Neural progenitor cell (in vitro differentiated cells): Measurements from ENCODE around the gene TCF4. TPM values are rescaled to one million over a fixed set of nuclear protein-coding genes. Genes with fewer than 3 reads are reported as not detected.

Experiments used
- DNase-seq: peaks from one replicate; pipeline ENCODE4 v3.0.0-alpha.2; 2016; ENCODE audit warnings: low spot score
- H2AFZ ChIP-seq: fragments of 200-600 bp; sonication (generic); replicated peaks from 2 replicates; pipeline ENCODE4 v1.6.1; 2016; ENCODE audit warnings: antibody characterized with exemption
- H3F3A ChIP-seq: fragments of 200-600 bp; sonication (generic); 2 replicates; pipeline ENCODE4 v1.6.1; 2016; ENCODE audit warnings: antibody characterized with exemption, low read depth
- H3K27ac ChIP-seq: fragments of 200-600 bp; sonication (generic); 2 replicates; pipeline ENCODE4 v1.5.1; 2016; ENCODE audit warnings: mild to moderate bottlenecking
- H3K27me3 ChIP-seq: fragments of 200-600 bp; sonication (generic); 2 replicates; pipeline ENCODE4 v1.6.1; 2016; ENCODE audit warnings: mild to moderate bottlenecking, moderate library complexity
- H3K36me3 ChIP-seq: fragments of 200-600 bp; sonication (generic); 2 replicates; pipeline ENCODE4 v1.5.1; 2016
- H3K4me1 ChIP-seq: fragments of 200-600 bp; sonication (generic); 2 replicates; pipeline ENCODE4 v1.6.1; 2016; ENCODE audit warnings: mixed run types
- H3K4me2 ChIP-seq: fragments of 200-600 bp; sonication (generic); 2 replicates; pipeline ENCODE4 v1.6.1; 2016
- H3K4me3 ChIP-seq: fragments of 200-600 bp; sonication (generic); 2 replicates; pipeline ENCODE4 v1.5.1; 2016
- H3K79me2 ChIP-seq: fragments of 200-600 bp; sonication (generic); 2 replicates; pipeline ENCODE4 v1.6.1; 2016; ENCODE audit warnings: low read depth
- H3K9ac ChIP-seq: fragments of 200-600 bp; sonication (generic); 2 replicates; pipeline ENCODE4 v1.6.1; 2016
- H3K9me3 ChIP-seq: fragments of 200-600 bp; sonication (generic); 2 replicates; pipeline ENCODE4 v1.5.1; 2016; ENCODE audit warnings: low read depth
- H4K20me1 ChIP-seq: fragments of 200-600 bp; sonication (generic); 2 replicates; pipeline ENCODE4 v1.6.1; 2016; ENCODE audit warnings: low read depth
- H3K27ac Mint-ChIP-seq: 3 replicates; pipeline ENCODE4 v1.8.0; 2021; ENCODE audit warnings: mixed read lengths
- H3K27me3 Mint-ChIP-seq: 2 replicates; pipeline ENCODE4 v1.8.0; 2022; ENCODE audit warnings: low read depth, mild to moderate bottlenecking, inconsistent platforms, moderate library complexity, mixed read lengths; ENCODE audit not compliant: insufficient read depth
- H3K36me3 Mint-ChIP-seq: 3 replicates; pipeline ENCODE4 v1.8.0; 2021; ENCODE audit warnings: mixed read lengths
- H3K4me1 Mint-ChIP-seq: 3 replicates; pipeline ENCODE4 v1.8.0; 2021; ENCODE audit warnings: mixed read lengths
- H3K4me3 Mint-ChIP-seq: 3 replicates; pipeline ENCODE4 v1.8.0; 2021; ENCODE audit warnings: mild to moderate bottlenecking, moderate library complexity, mixed read lengths
- H3K9me3 Mint-ChIP-seq: 3 replicates; pipeline ENCODE4 v1.8.0; 2020; ENCODE audit warnings: mixed read lengths
- CTCF ChIP-seq: fragments of 200-600 bp; sonication (generic); IDR thresholded peaks from 2 replicates; pipeline ENCODE4 v1.5.1; 2017; ENCODE audit warnings: antibody characterized with exemption, mild to moderate bottlenecking
- EZH2 ChIP-seq: fragments of 200-600 bp; sonication (generic); IDR thresholded peaks from 2 replicates; pipeline ENCODE4 v1.6.1; 2017; ENCODE audit warnings: antibody characterized with exemption, mild to moderate bottlenecking, moderate library complexity
- EZH2phosphoT487 ChIP-seq: fragments of 200-600 bp; sonication (generic); IDR thresholded peaks from 2 replicates; pipeline ENCODE4 v1.6.1; 2017; ENCODE audit warnings: antibody characterized with exemption
- total RNA-seq: library from RNA; depleted of rRNA; stranded (reverse); fragments of >200 nt; gene quantifications from 2 replicates; pipeline ENCODE4 v1.2.3, GENCODE V29; 2015; ENCODE audit warnings: low replicate concordance

TCF4 gene
- total RNA-seq, 1 donor from 2014 or later = 161 TPM

GRCh38 chr18:55365342-55365741 is 222.7 kb downstream of the TCF4 start:
- H3K79me2 ChIP-seq = peaks cover 89% of the 10 kb centered on the region
- H3K36me3 Mint-ChIP-seq = peaks cover 20% of the 10 kb centered on the region

GRCh38 chr18:55362303-55362702 is 225.7 kb downstream of the TCF4 start:
- peaks cover 77% of the 10 kb centered on the region for H3K79me2 ChIP-seq

More at GRCh38 chr18:55365342-55365741, 222.7 kb downstream of the TCF4 start:
- Histone ChIP-seq H3K9ac (no peak overlapping the region), H4K20me1 (peaks cover 58% of the 10 kb centered on the region), H3K9me3 (no peaks in the 10 kb centered on the region), H3K4me1 (no peaks in the 10 kb centered on the region), H2AFZ (no peak overlapping the region), H3K4me2 (no peak overlapping the region), H3F3A (no peaks in the 10 kb centered on the region), H3K4me3 (no peak overlapping the region), H3K36me3 (no peaks in the 10 kb centered on the region), H3K27me3 (no peaks in the 10 kb centered on the region), H3K27ac (no peak overlapping the region)
- Mint-ChIP-seq H3K27me3 (peaks cover 2% of the 10 kb centered on the region), H3K27ac (no peak overlapping the region), H3K9me3 (peaks cover 3% of the 10 kb centered on the region), H3K4me1 (no peaks in the 10 kb centered on the region), H3K4me3 (no peak overlapping the region)
- DNase-seq = no peak
- TF ChIP-seq EZH2 = no peak
- no peak for TF ChIP-seq CTCF
- TF ChIP-seq EZH2phosphoT487 = no peak

GRCh38 chr18:55361492-55362250 is 226.3 kb downstream of the TCF4 start:
- no peak for TF ChIP-seq CTCF
- no peak for TF ChIP-seq EZH2phosphoT487
- no peak for TF ChIP-seq EZH2
- Histone ChIP-seq H3K9ac (no peak overlapping the region), H3K36me3 (no peaks in the 10 kb centered on the region), H3F3A (no peaks in the 10 kb centered on the region), H2AFZ (no peak overlapping the region), H3K79me2 (peaks cover 77% of the 10 kb centered on the region), H3K4me3 (no peak overlapping the region), H3K4me1 (no peaks in the 10 kb centered on the region), H3K9me3 (no peaks in the 10 kb centered on the region), H3K4me2 (no peak overlapping the region), H3K27me3 (no peaks in the 10 kb centered on the region), H3K27ac (no peak overlapping the region), H4K20me1 (peaks cover 44% of the 10 kb centered on the region)
- no peak for DNase-seq
- H3K36me3 Mint-ChIP-seq = peaks cover 26% of the 10 kb centered on the region
- H3K4me3 Mint-ChIP-seq = no peak overlapping the region
- H3K27ac Mint-ChIP-seq = no peak overlapping the region
- no peaks in the 10 kb centered on the region for H3K4me1 Mint-ChIP-seq
- peaks cover 2% of the 10 kb centered on the region for H3K27me3 Mint-ChIP-seq
- H3K9me3 Mint-ChIP-seq = no peaks in the 10 kb centered on the region

More at GRCh38 chr18:55362303-55362702, 225.7 kb downstream of the TCF4 start:
- Mint-ChIP-seq H3K4me3 (no peak overlapping the region), H3K36me3 (peaks cover 26% of the 10 kb centered on the region), H3K4me1 (no peaks in the 10 kb centered on the region), H3K9me3 (no peaks in the 10 kb centered on the region), H3K27me3 (peaks cover 2% of the 10 kb centered on the region), H3K27ac (no peak overlapping the region)
- no peak overlapping the region for H3K4me2 ChIP-seq
- no peaks in the 10 kb centered on the region for H3K36me3 ChIP-seq
- H3K9me3 ChIP-seq = no peaks in the 10 kb centered on the region
- no peak overlapping the region for H3K27ac ChIP-seq
- peaks cover 48% of the 10 kb centered on the region for H4K20me1 ChIP-seq
- DNase-seq = no peak
- H2AFZ ChIP-seq = no peak overlapping the region
- no peak overlapping the region for H3K9ac ChIP-seq
- H3K27me3 ChIP-seq = no peaks in the 10 kb centered on the region
- no peak for TF ChIP-seq CTCF
- no peak for TF ChIP-seq EZH2
- TF ChIP-seq EZH2phosphoT487 = no peak
- no peaks in the 10 kb centered on the region for H3K4me1 ChIP-seq
- H3F3A ChIP-seq = no peaks in the 10 kb centered on the region
- no peak overlapping the region for H3K4me3 ChIP-seq
